HG03521 (cell line): Measurements from ENCODE around the gene CEP128.

Experiments
- ATAC-seq: cut with Tn5 transposase; IDR thresholded peaks from one replicate; pipeline ENCODE4 v1.9.1; 2021; ENCODE audit warnings: mild to moderate bottlenecking, moderate library complexity; ENCODE audit not compliant: unreplicated experiment

CEP128 gene

DNA sequence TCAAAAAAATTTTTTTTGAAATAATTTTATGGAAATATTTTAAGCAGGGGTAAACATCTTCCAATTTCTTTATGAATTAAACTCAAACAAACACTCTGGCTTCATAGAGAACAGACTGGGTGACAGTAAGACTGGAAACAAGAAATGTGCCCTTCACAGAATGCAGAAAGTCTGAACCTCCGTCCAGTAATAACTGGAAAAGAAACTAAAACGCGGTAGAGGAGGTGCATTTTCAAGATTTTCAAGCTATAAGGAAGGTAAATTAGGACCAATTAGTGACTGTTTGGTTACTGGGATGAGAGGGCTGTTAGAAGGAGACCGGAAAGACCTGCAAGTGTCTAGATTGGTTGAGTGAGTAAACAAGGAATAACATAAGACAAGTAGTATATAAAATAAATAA, 245.7 kb downstream of the CEP128 start:
- ATAC-seq, result peak; percentile 68

DNA sequence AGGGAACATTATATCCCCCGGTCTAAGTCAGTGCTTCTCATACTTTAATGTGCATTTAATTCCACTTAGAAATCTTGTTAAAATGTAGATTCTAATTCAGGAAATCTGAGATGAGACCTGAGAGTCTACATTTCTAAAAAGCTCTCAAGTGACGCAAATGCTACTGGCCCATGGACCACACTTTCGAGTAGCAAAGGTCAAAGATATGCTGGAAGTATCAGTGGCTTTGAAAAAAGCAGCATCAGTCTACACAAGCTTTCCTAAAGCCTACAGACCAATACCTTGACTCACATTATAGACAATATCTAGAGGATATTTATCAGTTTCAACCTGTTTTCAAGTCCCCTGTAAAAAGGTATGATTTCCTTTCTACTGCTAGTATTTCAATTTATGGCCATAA, 248.6 kb downstream of the CEP128 start:
- ATAC-seq, result no peak

DNA sequence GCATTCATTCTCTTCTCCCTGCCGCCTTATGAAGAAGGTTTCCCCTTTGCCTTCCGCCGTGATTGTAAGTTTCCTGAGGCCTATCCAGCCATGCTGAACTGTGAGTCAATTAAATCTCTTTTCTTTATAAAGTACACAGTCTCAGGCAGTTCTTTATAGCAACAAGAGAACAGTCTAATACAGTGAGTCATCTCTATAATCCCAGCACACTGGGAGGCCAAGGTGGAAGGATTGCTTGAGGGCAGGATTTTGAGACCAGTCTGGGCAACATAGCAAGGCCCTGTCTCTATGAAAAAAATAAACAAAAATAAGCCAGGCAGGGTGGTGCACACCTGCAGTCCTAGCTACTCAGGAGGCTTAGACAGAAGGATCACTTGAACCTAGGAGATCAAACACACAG, 259.9 kb downstream of the CEP128 start:
- ATAC-seq, result no peak

DNA sequence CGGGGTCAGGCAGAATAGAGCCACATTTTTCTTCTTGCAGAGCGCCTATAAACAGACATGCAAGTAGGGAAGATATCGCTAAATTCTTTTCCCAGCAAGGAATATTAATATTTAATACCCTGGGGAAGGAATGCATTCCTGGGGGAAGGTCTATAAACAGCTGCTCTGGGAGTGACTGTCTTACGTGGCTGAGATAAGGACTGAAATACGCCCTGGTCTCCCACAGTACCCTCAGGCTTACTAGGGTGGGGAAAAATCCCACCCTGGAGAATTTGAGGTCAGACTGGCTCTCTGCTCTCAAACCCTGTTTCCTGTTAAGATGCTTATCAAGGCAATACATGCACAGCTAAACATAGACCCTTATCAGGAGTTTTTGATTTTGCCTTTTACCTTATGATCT, 262.3 kb downstream of the CEP128 start:
- no peak for ATAC-seq

DNA sequence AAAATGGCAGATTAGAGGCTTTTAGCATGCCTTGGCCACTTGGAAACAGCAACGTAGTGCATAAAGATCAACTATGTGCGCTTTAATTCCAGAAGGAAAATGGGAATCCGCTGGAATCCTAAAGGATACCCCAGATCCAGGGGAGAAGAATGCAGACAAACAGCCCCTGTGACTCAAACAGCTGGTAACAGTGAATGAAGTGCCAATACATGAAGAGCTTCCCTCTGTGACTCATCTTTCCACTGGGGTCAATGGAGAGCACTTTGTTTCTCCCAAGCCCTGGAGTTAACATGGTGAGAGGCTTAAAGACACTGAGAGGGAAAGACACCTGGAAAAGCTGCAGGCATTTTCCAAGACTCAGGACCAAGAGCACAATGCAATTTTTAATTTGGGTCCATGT, 263.1 kb downstream of the CEP128 start:
- ATAC-seq, result no peak

DNA sequence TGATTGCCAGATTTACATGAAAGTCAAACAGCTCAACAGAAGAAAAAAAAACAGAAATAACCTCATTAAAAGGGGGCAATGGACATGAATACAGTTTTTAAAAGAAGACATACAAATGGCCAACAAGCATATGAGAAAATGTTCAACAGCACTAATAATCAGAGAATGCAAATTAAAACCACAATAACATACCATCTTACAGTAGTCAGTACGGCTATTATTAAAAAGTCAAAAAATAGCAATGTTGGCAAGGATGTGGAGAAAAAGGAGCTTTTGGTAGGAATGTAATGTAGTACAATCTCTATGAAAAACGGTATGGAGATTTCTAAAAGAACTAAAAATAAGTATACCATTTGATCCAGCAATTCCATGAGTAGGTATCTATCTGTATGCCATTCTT, 272.1 kb downstream of the CEP128 start:
- ATAC-seq, result no peak

DNA sequence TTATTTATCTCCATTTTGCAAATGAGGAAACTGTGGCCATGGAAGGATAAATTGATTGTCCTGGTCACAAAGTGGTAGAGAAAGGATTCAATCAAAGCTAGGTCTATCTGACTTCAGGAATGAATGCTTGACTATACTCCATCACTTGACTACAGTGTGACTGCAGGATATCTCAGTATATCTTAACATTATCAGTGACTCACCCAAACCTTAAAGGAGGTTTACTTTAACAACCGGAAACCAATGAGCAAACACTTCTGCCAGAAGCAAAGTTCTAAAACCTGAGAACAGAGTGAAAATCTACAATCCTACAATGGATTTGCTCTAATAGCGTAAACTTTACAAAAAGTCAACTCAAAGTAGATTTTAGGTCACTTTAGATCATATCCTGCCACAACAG, 277.0 kb downstream of the CEP128 start:
- ATAC-seq, result no peak

DNA sequence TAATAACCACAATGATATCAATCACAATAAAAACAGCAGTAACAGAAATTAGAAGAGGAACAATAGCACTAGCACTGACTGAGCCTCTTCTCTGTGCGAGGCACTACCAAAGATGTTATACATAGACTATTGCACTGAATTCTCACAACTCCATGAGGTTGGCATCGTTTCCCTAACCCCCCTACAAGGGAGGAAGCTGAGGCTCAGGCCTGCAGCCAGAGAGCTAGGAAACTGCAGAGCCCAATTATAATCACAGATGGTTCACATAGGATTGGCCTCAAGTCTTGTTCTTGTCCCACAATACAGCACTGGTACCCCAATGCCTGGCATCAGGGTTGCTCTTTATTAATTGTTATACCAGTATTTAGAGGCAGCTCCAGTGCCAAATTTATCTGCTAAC, 278.0 kb downstream of the CEP128 start:
- no peak for ATAC-seq

DNA sequence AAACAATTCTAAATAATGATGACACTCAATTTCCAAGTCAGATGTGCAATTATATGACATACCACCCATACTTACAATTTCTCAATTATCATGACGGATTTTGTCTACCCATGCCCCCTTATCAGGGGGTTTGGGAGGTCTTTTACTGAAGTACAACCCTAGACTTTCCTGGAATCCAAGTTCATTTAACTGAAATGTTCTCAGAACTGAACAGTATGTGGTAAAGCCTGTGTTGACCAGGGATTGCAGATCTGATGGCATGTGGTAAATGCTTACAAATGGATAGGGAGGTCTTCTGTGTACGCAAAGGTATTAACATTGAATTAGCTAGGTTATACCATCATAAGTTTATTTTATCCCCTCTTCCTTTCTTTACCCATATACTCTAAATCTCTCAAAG, 281.8 kb downstream of the CEP128 start:
- no peak for ATAC-seq

DNA sequence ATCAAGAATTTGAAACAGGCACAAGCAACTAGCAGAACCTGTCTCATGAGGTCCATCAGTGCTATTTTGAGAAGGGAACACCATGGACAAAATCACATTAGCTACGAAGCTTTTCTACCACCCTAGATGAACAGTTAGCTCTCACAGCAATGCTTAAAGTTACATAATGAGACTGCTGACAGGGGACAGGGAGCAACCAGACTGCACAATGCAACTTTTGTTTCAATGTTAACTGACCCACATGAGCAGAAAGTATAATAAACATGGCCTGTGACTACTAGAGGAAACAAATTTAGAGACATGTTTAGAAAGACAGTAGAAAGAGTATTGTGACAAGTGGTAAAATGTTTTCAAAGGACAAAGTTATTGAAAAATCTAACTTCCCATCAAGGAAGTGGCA, 282.8 kb downstream of the CEP128 start:
- ATAC-seq, result no peak

DNA sequence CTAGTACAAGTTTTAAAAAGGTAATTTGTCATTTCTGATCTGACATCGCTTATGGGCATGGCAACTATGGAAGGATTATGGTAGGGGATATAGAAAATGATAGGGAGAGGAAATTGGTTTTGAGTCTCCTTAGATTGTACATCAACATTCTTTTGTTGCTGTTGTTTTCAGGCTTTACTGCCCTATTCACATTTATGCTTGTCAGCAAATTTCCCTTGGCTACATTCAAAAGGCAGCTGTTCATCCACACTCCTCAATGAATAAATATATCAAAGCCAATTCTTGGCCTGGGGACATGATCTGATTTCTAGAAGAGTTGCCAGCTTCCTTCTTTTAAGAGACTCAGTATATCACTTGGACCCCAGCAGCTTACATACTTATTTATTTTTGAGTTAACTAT, 283.4 kb downstream of the CEP128 start:
- ATAC-seq, result no peak

DNA sequence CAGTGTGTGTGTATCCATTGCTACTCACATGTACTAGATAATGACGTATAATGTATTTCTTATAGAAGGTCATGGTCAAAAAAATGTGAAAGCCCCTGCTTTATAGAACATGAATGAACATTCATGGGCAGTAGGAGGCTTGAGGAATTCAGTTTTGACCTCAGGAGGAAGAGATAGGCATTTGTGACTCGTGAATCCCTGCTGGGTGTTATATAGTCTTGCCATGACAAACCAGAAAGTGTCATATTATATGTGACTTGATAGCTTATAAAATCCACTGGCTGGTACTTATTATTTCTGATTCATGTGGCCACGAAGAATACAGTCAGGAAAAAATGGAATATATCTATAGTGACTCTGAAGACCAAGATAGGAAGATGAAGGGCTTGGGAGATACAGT, 287.6 kb downstream of the CEP128 start:
- ATAC-seq, result no peak

DNA sequence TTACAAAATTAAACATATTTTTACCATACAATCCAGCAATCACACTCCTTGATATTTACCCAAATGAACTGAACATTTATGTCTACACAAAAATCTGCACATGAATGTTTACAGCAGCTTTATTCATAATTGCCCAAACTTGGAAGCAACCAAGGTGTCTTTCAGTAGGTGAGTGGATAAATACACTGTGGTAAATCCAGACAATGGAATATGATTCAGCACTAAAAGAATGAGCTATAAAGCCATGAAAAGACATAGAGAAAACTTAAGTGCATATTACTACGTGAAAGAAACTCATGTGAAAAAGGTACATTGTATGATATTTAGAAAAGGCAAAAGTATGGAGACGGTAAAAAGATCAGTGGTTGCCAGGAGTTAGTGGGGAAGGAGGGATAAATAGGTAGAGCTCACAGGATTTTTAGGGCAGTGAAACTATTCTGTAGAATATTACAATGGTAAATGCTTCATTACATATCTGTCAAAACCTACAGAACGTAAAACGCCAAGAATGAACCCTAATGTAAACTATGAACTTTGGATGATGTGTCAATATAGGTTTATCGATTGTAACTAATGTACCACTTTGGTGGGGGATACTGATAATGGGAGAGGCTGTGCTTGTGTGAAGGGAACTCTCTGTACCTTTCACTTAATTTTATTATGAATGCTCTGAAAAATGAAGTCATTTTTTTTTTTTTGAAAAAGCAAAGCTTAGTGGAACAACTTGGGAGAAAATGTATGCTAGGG, 295.7 kb downstream of the CEP128 start:
- no peak for ATAC-seq

DNA sequence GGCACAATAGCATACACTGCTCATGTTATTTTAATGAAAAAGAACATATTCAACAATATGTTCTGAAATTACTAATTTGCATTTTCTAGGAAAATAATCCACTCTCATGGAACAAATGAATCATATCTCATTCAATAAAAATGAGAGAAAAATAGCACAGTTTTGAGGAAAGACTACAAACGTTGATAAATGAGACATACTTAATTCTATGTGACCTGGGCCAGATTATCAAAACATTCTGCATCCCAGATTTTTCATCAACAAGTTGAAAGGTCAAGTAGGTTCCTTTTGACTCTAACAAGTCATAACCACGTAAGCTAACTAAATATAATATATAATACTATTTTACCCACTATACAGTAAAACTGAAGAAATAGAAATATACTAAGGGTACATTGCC, 296.7 kb downstream of the CEP128 start:
- no peak for ATAC-seq

DNA sequence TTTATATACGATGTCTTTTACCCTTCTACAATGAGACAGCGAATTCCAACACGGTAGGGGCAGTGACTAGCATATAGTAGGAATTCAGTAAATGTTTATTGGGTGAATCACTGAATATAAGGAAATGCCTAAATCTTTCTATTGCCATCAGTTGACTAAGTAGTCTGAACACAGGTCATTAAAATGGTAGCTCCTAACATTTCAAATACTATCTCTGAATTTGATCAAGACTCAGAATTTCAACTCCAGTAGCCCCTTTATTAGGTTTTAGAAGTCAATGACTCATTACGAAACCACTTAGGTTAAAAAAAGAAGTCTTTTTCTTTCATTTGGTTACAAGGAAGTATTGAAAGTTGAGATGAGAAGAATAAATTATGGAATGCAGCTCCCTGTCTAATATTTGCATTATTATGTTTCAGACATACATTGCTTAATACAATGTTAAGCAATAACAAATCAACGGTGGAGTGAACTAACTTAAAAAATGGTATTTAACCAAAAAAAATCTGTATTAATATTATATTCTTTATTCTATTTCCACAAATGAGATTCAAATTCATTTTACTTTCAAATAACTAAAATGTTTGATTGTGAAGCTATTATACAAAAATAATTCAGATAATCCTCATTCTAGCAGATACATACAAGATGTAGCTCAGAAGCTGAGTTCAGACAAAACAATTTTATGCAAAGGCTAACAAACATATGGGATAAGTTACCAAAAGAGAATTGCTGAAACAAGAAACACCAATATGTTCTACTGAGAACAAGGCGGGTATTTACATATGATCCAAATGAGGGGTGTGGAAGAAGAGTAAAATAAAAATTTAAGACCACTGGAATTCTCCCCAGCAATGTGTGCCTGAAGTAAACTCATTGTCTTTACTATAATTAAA, 302.7 kb downstream of the CEP128 start:
- no peak for ATAC-seq

DNA sequence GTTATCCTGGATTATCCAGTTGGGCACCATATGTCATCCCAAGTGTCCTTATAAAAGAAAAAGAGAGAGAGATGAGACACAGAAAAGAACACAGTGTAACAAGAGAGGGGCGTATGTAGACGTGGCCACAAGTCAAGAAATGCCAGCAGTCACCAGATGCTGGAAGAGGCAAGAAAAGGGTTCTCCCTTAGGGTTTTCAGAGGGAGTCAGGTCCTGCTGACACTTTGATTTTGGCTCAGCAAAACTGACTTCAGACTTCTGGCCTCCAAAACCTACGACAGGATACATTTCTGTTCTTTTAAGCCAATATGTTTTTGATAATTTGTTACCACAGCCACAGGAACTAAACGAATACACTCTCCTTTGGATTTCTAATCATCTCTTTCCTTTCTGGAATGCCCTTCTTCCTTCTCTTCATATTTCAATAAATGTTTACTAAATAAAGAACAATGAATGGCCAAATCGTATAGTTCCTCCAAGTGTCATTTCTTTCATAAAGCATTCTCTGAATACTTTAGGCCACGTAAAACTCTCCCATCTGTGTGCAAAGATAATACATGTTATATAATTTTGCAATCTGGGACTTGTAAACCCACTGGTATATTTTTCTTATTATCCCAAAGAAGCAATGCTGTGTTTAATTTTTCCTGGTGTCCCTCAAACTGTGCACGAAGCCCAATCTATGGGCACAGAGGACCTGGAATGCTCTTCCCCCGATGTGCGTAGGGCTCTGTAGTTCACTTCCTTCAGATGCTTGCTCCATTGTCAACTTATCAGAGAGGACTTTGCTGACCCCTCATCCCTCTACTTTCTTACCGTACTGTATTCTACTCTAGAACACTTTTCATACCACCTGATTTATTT, 303.6 kb downstream of the CEP128 start:
- ATAC-seq, result no peak

DNA sequence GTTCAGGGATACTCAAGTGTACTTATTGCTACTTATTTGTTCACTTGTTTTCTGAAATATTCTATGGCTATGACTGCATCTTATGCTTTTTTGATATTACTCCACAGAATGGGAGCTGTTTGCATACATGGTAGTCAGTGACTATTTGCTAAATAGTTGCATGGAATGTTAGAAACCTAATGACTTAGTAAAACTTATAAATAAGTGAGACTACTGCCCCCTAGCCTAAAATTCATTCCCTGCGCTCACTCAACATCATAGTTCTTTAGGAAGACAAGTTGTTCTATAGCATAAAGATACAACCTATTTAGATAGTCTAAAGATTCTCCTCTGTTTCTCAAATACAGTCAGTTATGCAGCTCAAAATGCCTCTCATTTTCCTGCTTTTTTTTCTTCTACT, 305.5 kb downstream of the CEP128 start:
- no peak for ATAC-seq

DNA sequence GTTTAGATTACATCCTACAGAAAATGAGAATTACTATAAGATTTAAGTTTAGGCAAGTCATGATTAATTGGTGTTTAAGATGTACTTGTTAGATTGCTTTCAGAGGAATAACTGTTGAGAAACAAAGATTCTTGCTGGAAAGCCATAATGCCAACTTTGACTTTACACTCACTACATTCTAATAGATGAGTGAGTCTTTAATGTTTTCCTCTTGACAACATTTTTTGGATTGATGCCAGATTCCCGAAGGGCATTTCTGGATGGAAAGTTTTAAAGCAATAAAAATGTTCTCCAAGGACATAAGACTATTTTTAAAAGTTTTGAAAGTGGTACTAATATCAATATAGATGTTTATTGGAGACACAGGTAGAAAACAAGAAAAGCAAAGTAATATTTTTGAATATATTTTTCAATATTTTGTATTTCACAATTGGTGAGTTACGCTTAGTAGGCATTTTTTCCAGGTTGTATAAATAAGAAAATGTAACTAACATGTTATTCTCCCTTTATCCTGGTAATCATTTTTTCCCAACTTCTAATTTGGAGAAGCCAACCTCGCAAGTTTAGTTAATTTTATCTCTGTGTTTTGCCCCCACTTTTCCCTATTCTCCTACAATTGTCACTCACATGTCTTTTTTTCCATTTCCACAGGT, 307.3 kb downstream of the CEP128 start:
- no peak for ATAC-seq

DNA sequence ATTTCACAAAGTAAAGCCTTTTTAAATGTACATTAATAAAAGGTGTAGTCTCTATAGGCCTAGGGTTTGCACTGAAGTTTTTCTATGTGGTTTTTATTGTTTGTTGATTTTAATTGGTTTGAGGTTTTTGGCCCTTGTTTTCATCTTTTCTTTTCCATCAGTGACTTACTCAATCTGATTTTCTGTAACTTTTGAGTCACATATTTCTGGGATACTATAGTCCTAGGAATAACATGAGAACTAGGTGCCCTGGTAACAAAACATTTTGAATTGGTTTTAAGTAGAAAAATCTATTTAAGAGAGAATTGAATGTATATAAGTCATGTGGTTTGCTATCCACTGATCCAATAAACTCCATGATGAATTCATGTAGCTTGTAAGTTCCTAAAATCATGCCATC, 311.9 kb downstream of the CEP128 start:
- no peak for ATAC-seq

DNA sequence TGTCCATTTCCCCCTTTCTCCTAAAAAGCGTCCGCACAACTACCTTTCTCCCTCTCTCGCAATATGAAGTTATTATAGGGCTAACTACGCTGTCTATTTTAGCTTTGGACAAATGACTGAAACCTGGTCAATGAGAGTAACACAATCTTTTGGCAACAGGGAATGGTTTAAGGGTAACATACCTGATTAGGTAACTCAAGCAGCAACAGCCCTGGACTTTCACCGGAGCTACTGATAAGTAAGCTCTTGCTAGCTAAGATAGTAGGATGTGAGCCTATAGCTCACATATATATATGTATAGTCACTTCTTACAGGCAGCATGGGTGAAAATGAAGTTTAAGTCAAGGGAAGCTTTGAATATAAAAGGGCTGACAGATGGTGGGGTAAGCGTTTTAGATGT, 313.0 kb downstream of the CEP128 start:
- no peak for ATAC-seq

DNA sequence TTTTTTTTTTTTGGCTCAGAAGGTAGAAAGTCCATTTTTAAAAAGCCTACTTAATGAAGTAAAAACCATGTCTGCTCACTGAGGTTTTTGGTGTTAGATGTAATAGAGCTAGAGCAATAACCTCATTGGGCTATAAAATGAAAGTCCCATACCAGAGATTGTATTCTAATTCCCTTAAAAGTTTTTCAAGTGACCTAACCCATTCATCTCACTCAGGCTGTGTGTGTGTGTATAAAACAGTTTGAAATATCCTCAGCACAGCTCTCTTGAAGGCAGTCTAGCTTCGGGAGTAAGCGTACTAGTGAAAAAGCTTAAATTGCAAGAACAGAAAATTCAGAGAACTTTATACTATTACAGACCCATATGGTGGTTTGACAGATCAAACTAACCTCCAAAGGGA, 313.8 kb downstream of the CEP128 start:
- no peak for ATAC-seq
